HG02678 (cell line): ENCODE data around the gene TRIM37.
"Not testable (repeated sequence)": the region's sequence is repeated elsewhere in the genome, so short reads cannot be mapped to it uniquely, and the experiment has no call there.

Experiments
- ATAC-seq: cut with Tn5 transposase; IDR thresholded peaks from one replicate; pipeline ENCODE4 v1.9.1; 2021; ENCODE audit warnings: mild to moderate bottlenecking, moderate library complexity; ENCODE audit not compliant: unreplicated experiment

The TRIM37 gene

DNA sequence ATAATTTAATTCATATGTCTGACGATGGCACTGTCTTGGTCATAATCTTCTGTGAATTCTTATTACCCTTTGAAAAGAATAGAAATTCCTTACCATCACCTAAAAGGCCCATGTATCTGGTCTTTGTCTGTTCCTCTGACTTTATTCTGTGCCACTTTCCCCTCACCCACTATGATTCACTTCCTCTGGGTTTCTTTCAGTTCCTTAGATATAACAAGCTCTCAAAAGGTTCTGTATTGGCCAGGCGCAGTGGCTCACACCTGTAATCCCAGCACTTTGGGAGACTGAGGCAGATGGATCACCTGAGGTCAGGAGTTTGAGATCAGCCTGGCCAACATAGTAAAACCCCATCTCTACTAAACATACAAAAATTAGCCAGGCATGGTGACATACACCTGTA, 152.3 kb downstream of the TRIM37 start:
- not testable (repeated sequence) for ATAC-seq

GRCh38 chr17:58947824-58948223, 158.9 kb downstream of the TRIM37 start:
- no peak for ATAC-seq

GRCh38 chr17:58947411-58947810, 159.3 kb downstream of the TRIM37 start:
- ATAC-seq: no peak

DNA sequence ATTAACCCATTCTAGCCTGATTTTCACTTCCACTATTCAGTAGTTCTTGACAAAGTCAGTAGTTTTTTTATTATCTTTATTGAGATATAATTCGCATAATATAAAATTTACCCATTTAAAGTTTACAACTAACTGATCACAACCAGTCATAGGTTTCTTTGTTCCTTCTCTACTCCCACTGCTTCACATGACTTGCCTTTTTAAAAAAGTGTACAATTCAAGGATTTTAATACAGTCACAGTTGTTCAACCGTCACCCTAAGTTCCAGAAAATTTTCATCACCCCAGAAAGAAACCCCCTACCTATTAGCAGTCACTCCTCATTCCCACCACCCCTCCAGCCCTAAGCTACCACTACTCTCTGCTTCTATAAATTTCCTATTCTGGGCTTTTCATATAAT, 162.5 kb downstream of the TRIM37 start:
- ATAC-seq: no peak

DNA sequence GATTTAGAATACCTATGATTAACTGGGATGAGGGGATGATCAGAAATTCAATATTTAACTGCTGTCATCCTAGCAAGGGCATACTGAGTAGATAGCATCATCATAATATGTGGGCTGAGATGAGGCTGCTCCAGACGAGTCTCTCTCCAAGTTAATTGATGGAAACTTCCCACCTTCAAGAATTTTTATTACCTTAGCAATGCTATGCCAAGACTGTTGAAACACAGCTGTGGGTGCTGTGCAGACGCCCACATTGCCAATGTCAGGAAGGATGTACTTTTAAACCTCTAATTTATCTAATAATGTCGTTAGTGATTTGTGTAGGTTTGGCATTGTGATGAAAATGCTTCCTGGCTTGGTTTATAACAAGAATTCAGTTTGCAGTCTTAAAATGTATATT, 170.4 kb downstream of the TRIM37 start:
- no peak for ATAC-seq

DNA sequence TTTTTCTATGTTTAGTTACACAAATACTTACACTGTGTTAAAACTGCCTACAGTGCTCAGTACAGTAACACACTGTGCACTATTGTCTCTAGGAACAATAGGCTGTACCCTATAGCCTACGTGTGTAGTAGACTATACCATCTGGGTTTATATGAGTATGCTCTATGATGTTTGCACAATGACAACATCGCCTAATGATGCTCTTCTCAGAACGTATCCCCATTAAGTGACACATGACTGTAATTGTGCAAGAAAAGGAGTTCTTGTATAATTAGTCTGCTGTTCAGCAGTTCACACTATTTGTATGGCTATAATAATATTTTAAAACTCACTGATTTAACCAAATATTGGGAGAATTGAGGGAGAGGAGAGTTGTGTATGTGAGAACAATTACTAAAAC, 173.7 kb downstream of the TRIM37 start:
- ATAC-seq: no peak
